Esophagus squamous epithelium (tissue), 4 donors: ENCODE data around the gene KSR1.

Source experiments
- POLR2A ChIP-seq, 4 donors: fragments of 450-650 bp; IDR thresholded peaks; one replicate each; pipeline ENCODE4 v1.6.1; 2017; ENCODE audit warnings: antibody characterized with exemption in 4 of 4, mild to moderate bottlenecking in 4 of 4, moderate library complexity in 3 of 4
- TF ChIP-seq, protein P1 (sequence below), 6 experiments: fragments of 450-650 bp in 4 of 6; fragments of 200-600 bp in 2 of 6; sonication (generic) in 2 of 6; IDR thresholded peaks; one replicate each; pipeline ENCODE4 v1.5.1; 2016 to 2019; ENCODE audit warnings: antibody characterized with exemption in 6 of 6, mild to moderate bottlenecking in 4 of 6, moderate library complexity in 4 of 6

DNA sequence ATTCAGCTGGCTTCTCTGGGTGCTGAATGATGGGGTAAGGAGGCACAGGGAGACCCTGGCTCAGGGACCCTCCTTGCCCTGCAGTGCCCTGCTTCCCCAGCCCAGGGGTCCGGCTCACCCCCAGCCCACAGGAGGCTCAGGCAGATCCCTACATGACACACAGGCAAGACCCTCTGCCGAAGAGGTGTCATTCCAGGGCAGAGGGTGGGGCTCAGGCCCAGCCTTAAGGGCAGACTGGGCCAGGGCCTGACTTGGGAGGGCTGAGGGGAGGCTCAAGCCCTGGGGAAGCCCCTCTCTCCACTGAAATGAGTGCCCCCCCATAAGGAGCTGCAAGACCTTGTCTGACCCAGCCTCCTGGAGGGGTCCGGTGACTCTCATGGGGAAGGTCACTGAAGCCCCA, 30.3 kb upstream of the KSR1 start:
- TF ChIP-seq, protein P1, sequence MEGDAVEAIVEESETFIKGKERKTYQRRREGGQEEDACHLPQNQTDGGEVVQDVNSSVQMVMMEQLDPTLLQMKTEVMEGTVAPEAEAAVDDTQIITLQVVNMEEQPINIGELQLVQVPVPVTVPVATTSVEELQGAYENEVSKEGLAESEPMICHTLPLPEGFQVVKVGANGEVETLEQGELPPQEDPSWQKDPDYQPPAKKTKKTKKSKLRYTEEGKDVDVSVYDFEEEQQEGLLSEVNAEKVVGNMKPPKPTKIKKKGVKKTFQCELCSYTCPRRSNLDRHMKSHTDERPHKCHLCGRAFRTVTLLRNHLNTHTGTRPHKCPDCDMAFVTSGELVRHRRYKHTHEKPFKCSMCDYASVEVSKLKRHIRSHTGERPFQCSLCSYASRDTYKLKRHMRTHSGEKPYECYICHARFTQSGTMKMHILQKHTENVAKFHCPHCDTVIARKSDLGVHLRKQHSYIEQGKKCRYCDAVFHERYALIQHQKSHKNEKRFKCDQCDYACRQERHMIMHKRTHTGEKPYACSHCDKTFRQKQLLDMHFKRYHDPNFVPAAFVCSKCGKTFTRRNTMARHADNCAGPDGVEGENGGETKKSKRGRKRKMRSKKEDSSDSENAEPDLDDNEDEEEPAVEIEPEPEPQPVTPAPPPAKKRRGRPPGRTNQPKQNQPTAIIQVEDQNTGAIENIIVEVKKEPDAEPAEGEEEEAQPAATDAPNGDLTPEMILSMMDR (IDR thresholded peaks at IDR 0.05), result no peak
- TF ChIP-seq POLR2A (IDR thresholded peaks at IDR 0.05), result no peak
